ENCODE data around the gene MRI1.

- TF ChIP-seq POLR2AphosphoS5 (IDR thresholded peaks at IDR 0.05): no peak
- no peak for TF ChIP-seq CTCF (IDR thresholded peaks at IDR 0.05)
- TF ChIP-seq POLR2A (IDR thresholded peaks at IDR 0.05): no peak
Observed at GRCh38 chr19:13723206-13723605, 41.1 kb upstream of the MRI1 start.

All from transverse colon (tissue), 4 donors.